H9 (cell line): ENCODE data around the gene SLC35E4. TPM values are rescaled to one million over a fixed set of nuclear protein-coding genes. Genes with fewer than 3 reads are reported as not detected.

ENCODE experiments used
- DNase-seq: peaks from one replicate; pipeline ENCODE4 v3.0.0-alpha.2; 2017
- H2AFZ ChIP-seq: one replicate; pipeline ENCODE4 v1.6.1; 2013; ENCODE audit warnings: mild to moderate bottlenecking, low read length, control low read depth, moderate library complexity
- H2AK5ac ChIP-seq: 2 replicates; pipeline ENCODE4 v1.6.1; 2013; ENCODE audit warnings: low read length, control low read depth, mixed read lengths; ENCODE audit not compliant: insufficient read length
- H2BK120ac ChIP-seq: one replicate; pipeline ENCODE4 v1.6.1; 2013; ENCODE audit warnings: low read depth, mild to moderate bottlenecking, low read length, control low read depth, inconsistent platforms; ENCODE audit not compliant: poor library complexity, severe bottlenecking
- H2BK12ac ChIP-seq: 2 replicates; pipeline ENCODE4 v1.6.1; 2013; ENCODE audit warnings: low read length, control low read depth, mixed read lengths, low read depth; ENCODE audit not compliant: insufficient read length
- H2BK15ac ChIP-seq: 2 replicates; pipeline ENCODE4 v1.6.1; 2013; ENCODE audit warnings: low read depth, low read length, control low read depth
- H2BK20ac ChIP-seq: one replicate; pipeline ENCODE4 v1.6.1; 2013; ENCODE audit warnings: low read depth, mild to moderate bottlenecking, low read length, control low read depth, inconsistent platforms; ENCODE audit not compliant: poor library complexity, severe bottlenecking
- H2BK5ac ChIP-seq: 2 replicates; pipeline ENCODE4 v1.6.1; 2013; ENCODE audit warnings: low read length, control low read depth, mixed read lengths; ENCODE audit not compliant: insufficient read length
- H3K14ac ChIP-seq: 2 replicates; pipeline ENCODE4 v1.6.1; 2013; ENCODE audit warnings: low read length, control low read depth; ENCODE audit not compliant: insufficient read depth
- H3K18ac ChIP-seq: 2 replicates; pipeline ENCODE4 v1.6.1; 2013; ENCODE audit warnings: low read depth, mild to moderate bottlenecking, mixed read lengths, low read length, control low read depth; ENCODE audit not compliant: insufficient read length
- H3K23ac ChIP-seq: 2 replicates; pipeline ENCODE4 v1.6.1; 2013; ENCODE audit warnings: low read length, control low read depth, mixed read lengths, low read depth; ENCODE audit not compliant: insufficient read length
- H3K23me2 ChIP-seq: 2 replicates; pipeline ENCODE4 v1.6.1; 2013; ENCODE audit warnings: low read depth, mild to moderate bottlenecking, mixed read lengths, low read length, control low read depth; ENCODE audit not compliant: insufficient read length, poor library complexity, severe bottlenecking
- H3K27ac ChIP-seq: 2 replicates; pipeline ENCODE4 v1.5.1; 2013; ENCODE audit warnings: low read length, control low read depth, mixed read lengths, low read depth; ENCODE audit not compliant: insufficient read length
- H3K27me3 ChIP-seq: 2 replicates; pipeline ENCODE4 v1.6.1; 2013; ENCODE audit warnings: low read length, control low read depth, inconsistent platforms; ENCODE audit not compliant: insufficient read depth
- H3K4ac ChIP-seq: 2 replicates; pipeline ENCODE4 v1.6.1; 2013; ENCODE audit warnings: low read depth, mild to moderate bottlenecking, control low read depth, inconsistent platforms, low read length, moderate library complexity
- H3K4me1 ChIP-seq: 2 replicates; pipeline ENCODE4 v1.6.1; 2013; ENCODE audit warnings: low read length, control low read depth, inconsistent platforms; ENCODE audit not compliant: insufficient read depth
- H3K4me2 ChIP-seq: 2 replicates; pipeline ENCODE4 v1.6.1; 2013; ENCODE audit warnings: low read length, control low read depth, mixed read lengths; ENCODE audit not compliant: insufficient read length, insufficient read depth
- H3K56ac ChIP-seq: 2 replicates; pipeline ENCODE4 v1.6.1; 2013; ENCODE audit warnings: low read depth, mild to moderate bottlenecking, mixed read lengths, low read length, control low read depth; ENCODE audit not compliant: insufficient read length
- H3K79me1 ChIP-seq: 2 replicates; pipeline ENCODE4 v1.6.1; 2013; ENCODE audit warnings: low read depth, mild to moderate bottlenecking, moderate library complexity, low read length, control low read depth, inconsistent platforms; ENCODE audit not compliant: insufficient read depth, poor library complexity, severe bottlenecking
- H3K79me2 ChIP-seq: 2 replicates; pipeline ENCODE4 v1.6.1; 2013; ENCODE audit warnings: low read length, control low read depth, inconsistent platforms; ENCODE audit not compliant: insufficient read depth
- H3K9ac ChIP-seq: 2 replicates; pipeline ENCODE4 v1.6.1; 2013; ENCODE audit warnings: low read length, control low read depth, mixed read lengths; ENCODE audit not compliant: insufficient read length; ENCODE audit errors: extremely low read depth
- H3K9me3 ChIP-seq: one replicate; pipeline ENCODE4 v1.6.1; 2013; ENCODE audit warnings: low read depth, low read length, inconsistent platforms; ENCODE audit not compliant: control insufficient read depth
- H3T11ph ChIP-seq: one replicate; pipeline ENCODE4 v1.6.1; 2013; ENCODE audit warnings: mild to moderate bottlenecking, low read length, control low read depth, inconsistent platforms
- H4K20me1 ChIP-seq: one replicate; pipeline ENCODE4 v1.6.1; 2013; ENCODE audit not compliant: control insufficient read depth, insufficient read length, insufficient read depth
- H4K5ac ChIP-seq: 2 replicates; pipeline ENCODE4 v1.6.1; 2013; ENCODE audit warnings: low read depth, mild to moderate bottlenecking, mixed read lengths, low read length, control low read depth; ENCODE audit not compliant: insufficient read length
- H4K8ac ChIP-seq: replicated peaks from 2 replicates; pipeline ENCODE4 v1.6.1; 2013; ENCODE audit warnings: low read length, control low read depth, mixed read lengths, low read depth; ENCODE audit not compliant: insufficient read length
- H4K91ac ChIP-seq: 2 replicates; pipeline ENCODE4 v1.6.1; 2013; ENCODE audit warnings: low read depth, mild to moderate bottlenecking, moderate library complexity, mixed read lengths, low read length, control low read depth; ENCODE audit not compliant: insufficient read length
- H3K27ac Mint-ChIP-seq, 3 experiments: 2 replicates in 2 of 3; 3 replicates in 1 of 3; pipeline ENCODE4 v1.8.0; 2020 to 2021; ENCODE audit warnings: mixed read lengths in 3 of 3, mild to moderate bottlenecking in 1 of 3, moderate library complexity in 1 of 3
- H3K27me3 Mint-ChIP-seq: 2 replicates; pipeline ENCODE4 v1.8.0; 2021; ENCODE audit warnings: low read depth, mild to moderate bottlenecking, moderate library complexity, mixed read lengths
- H3K36me3 Mint-ChIP-seq, 3 experiments: 2 replicates in 2 of 3; 3 replicates in 1 of 3; pipeline ENCODE4 v1.8.0; 2020 to 2021; ENCODE audit warnings: low read depth in 3 of 3, mixed read lengths in 3 of 3; ENCODE audit not compliant: insufficient read depth in 1 of 3
- H3K4me1 Mint-ChIP-seq, 2 experiments: 2 replicates each; pipeline ENCODE4 v1.8.0; 2020; ENCODE audit warnings: mixed read lengths in 2 of 2
- H3K4me3 Mint-ChIP-seq, 2 experiments: 2 replicates in 1 of 2; 3 replicates in 1 of 2; pipeline ENCODE4 v1.8.0; 2020 to 2021; ENCODE audit warnings: mild to moderate bottlenecking in 2 of 2, mixed read lengths in 2 of 2, moderate library complexity in 1 of 2
- H3K9me3 Mint-ChIP-seq, 2 experiments: 2 replicates in 1 of 2; 3 replicates in 1 of 2; pipeline ENCODE4 v1.8.0; 2020; ENCODE audit warnings: mild to moderate bottlenecking in 2 of 2, mixed read lengths in 2 of 2, moderate library complexity in 1 of 2
- CTCF ChIP-seq: fragments of 200-600 bp; sonication (generic); conservative IDR thresholded peaks from 3 replicates; pipeline ENCODE4 v1.8.0; 2021; ENCODE audit warnings: antibody characterized with exemption, mild to moderate bottlenecking
- WGBS: extraction: QIAGEN DNeasy Blood & Tissue Kit; methylation state at CpG from one replicate; pipeline ENCODE4 v1.1.7; 2013; ENCODE audit warnings: missing lambda C conversion rate, low lambda C conversion rate, mixed read lengths; ENCODE audit not compliant: insufficient read length; ENCODE audit errors: extremely low coverage; 5-methylcytosine and 5-hydroxymethylcytosine counted together
- total RNA-seq: library from RNA; stranded (reverse); gene quantifications from 2 replicates; pipeline ENCODE4 v1.2.1, GENCODE V29; 2021

Gene SLC35E4
- total RNA-seq, 1 experiment from 2014 or later: 3.7 TPM

DNA sequence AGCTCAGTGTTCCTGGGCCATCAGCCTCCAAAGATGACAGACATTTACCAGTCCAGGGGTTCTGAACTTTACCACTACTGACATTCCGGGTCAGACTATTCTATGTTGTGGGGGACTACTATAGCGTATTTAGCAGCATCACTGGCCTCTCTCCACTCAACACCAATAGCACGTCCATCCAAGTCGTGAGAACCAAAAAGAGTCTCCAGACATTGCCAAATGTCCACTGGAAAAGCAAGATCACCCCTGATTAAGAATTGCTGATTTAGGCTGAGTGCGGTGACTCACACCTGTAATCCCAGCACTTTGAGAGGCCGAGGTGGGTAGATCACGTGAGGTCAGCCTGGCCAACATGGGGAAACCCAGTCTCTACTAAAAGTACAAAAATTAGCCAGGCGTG lies 49.2 kb upstream of the SLC35E4 start:
- no peaks in the 10 kb centered on the region for H3K27me3 Mint-ChIP-seq
- H3K9me3 Mint-ChIP-seq: no peaks in the 10 kb centered on the region
- no peak overlapping the region for H2AFZ ChIP-seq
- H3K79me2 ChIP-seq: peaks cover 16% of the 10 kb centered on the region
- H3K4me1 ChIP-seq: no peaks in the 10 kb centered on the region
- H3K27ac Mint-ChIP-seq: no peak overlapping the region
- H2BK20ac ChIP-seq: no peak overlapping the region
- TF ChIP-seq CTCF: no peak
- no peak overlapping the region for H2BK120ac ChIP-seq
- H3K4ac ChIP-seq: no peak overlapping the region
- no peak overlapping the region for H2BK12ac ChIP-seq
- no peak overlapping the region for H4K8ac ChIP-seq
- no peak overlapping the region for H3K18ac ChIP-seq
- 0 out of 4 replicates have a peak, but pooled peaks cover 0 to 2% of the 10 kb centered on the region in 2 experiments for H3K4me1 Mint-ChIP-seq
- no peak overlapping the region for H3K23ac ChIP-seq
- H3T11ph ChIP-seq: no peak overlapping the region
- H4K91ac ChIP-seq: no peak overlapping the region
- no peak overlapping the region for H3K27ac ChIP-seq
- H4K20me1 ChIP-seq: no peaks in the 10 kb centered on the region
- no peak overlapping the region for H3K14ac ChIP-seq
- H3K36me3 Mint-ChIP-seq: peaks cover 52 to 80% (median 67%) of the 10 kb centered on the region in 3 experiments
- no peak for DNase-seq
- no peak overlapping the region for H3K56ac ChIP-seq
- no peaks in the 10 kb centered on the region for H3K27me3 ChIP-seq
- H3K79me1 ChIP-seq: peaks cover 3% of the 10 kb centered on the region
- no peak overlapping the region for H4K5ac ChIP-seq
- H3K4me2 ChIP-seq: no peak overlapping the region
- peaks cover 5% of the 10 kb centered on the region for H3K23me2 ChIP-seq
- no peaks in the 10 kb centered on the region for H3K9me3 ChIP-seq
- H2BK15ac ChIP-seq: no peak overlapping the region
- no peak overlapping the region for H2BK5ac ChIP-seq
- H3K4me3 Mint-ChIP-seq: no peak overlapping the region
- no peak overlapping the region for H3K9ac ChIP-seq
- no CpG with 5 or more reads among the region's 8 CpGs for WGBS
- H2AK5ac ChIP-seq: no peak overlapping the region
